Lower lobe of right lung (tissue), 2 donors: ENCODE results near the gene ATG101. TPM values are rescaled to one million over a fixed set of nuclear protein-coding genes. Genes with fewer than 3 reads are reported as not detected.
A peak's percentile ranks its signal among the peaks of the same experiment; 100 is the strongest.

Source experiments
- ATAC-seq, 2 donors: fragments of 200-7000 bp; cut with Tn5 transposase; one replicate each; pipeline ENCODE4 v1.9.1; 2020 to 2022; ENCODE audit warnings: mild to moderate bottlenecking in 2 of 2, moderate library complexity in 2 of 2
- DNase-seq: peaks from one replicate; pipeline ENCODE4 v3.0.0-alpha.2; 2020
- H3K27ac ChIP-seq: fragments of 200-600 bp; one replicate; pipeline ENCODE4 v1.8.0; 2022
- H3K27me3 ChIP-seq: fragments of 200-600 bp; one replicate; pipeline ENCODE4 v1.8.0; 2022; ENCODE audit warnings: low read depth
- H3K36me3 ChIP-seq: fragments of 200-600 bp; one replicate; pipeline ENCODE4 v1.8.0; 2022; ENCODE audit warnings: mild to moderate bottlenecking
- H3K4me1 ChIP-seq: fragments of 200-600 bp; one replicate; pipeline ENCODE4 v1.8.0; 2022
- H3K4me3 ChIP-seq: fragments of 200-600 bp; one replicate; pipeline ENCODE4 v1.8.0; 2022; ENCODE audit warnings: mild to moderate bottlenecking
- H3K9me3 ChIP-seq: fragments of 200-600 bp; one replicate; pipeline ENCODE4 v1.8.0; 2022
- CTCF ChIP-seq: fragments of 200-600 bp; IDR thresholded peaks from one replicate; pipeline ENCODE4 v1.8.0; 2022; ENCODE audit warnings: antibody characterized with exemption, mild to moderate bottlenecking
- intact Hi-C: fragments of 100-400 bp; cut with DNase I; formaldehyde crosslinking; loops from one replicate; pipeline ENCODE4 v1.11.0; 2022
- total RNA-seq: library from RNA; stranded (reverse); fragmentation: NEBNext Ultra II Directional; extraction: Animal tissue kit (Norgen Biotek cat#: 25700); gene quantifications from one replicate; pipeline ENCODE4 v1.2.1, GENCODE V29; 2021
- donor health status: DM: no; HTN: yes; CAD: no; lungs with severe emphysema.

ATG101 gene
- total RNA-seq, 1 donor from 2014 or later = 31.8 TPM

- no peak for DNase-seq
- no peak for TF ChIP-seq CTCF
Measured at GRCh38 chr12:52081263-52081733, 11.5 kb downstream of the ATG101 start.

GRCh38 chr12:52082026-52082668 lies 12.4 kb downstream of the ATG101 start:
- Histone ChIP-seq H3K9me3 (no peaks in the 10 kb centered on the region), H3K4me3 (peak overlapping the region; percentile 49), H3K27ac (peak overlapping the region; percentile 81), H3K4me1 (peaks cover 34% of the 10 kb centered on the region), H3K27me3 (no peaks in the 10 kb centered on the region), H3K36me3 (peaks cover 23% of the 10 kb centered on the region)
- DNase-seq = no peak
- intact Hi-C loops = loop anchor here (5.0 kb wide), 1 partner anchor 55 kb away; no protein-coding TSS in a partner anchor
- ATAC-seq = peak; percentile 53 to 65
- no peak for TF ChIP-seq CTCF

More at GRCh38 chr12:52081263-52081733, 11.5 kb downstream of the ATG101 start:
- peak; percentile 3 to 5 for ATAC-seq
- peak overlapping the region; percentile 49 for H3K4me3 ChIP-seq
- no peaks in the 10 kb centered on the region for H3K9me3 ChIP-seq
- H3K27me3 ChIP-seq = no peaks in the 10 kb centered on the region
- intact Hi-C loops = loop anchor here (5.0 kb wide), 1 partner anchor 54 kb away; no protein-coding TSS in a partner anchor
- H3K27ac ChIP-seq = peak overlapping the region; percentile 81
- peaks cover 31% of the 10 kb centered on the region for H3K36me3 ChIP-seq
- H3K4me1 ChIP-seq = peaks cover 34% of the 10 kb centered on the region

GRCh38 chr12:52082669-52082987 lies 12.8 kb downstream of the ATG101 start:
- Histone ChIP-seq H3K4me3 (no peak overlapping the region), H3K27ac (peak overlapping the region; percentile 81), H3K9me3 (no peaks in the 10 kb centered on the region), H3K36me3 (peaks cover 18% of the 10 kb centered on the region), H3K4me1 (peaks cover 34% of the 10 kb centered on the region), H3K27me3 (no peaks in the 10 kb centered on the region)
- no peak for DNase-seq
- intact Hi-C loops = loop anchor here (5.0 kb wide), 1 partner anchor 55 kb away; no protein-coding TSS in a partner anchor
- no peak for TF ChIP-seq CTCF
- ATAC-seq = no peak

DNA sequence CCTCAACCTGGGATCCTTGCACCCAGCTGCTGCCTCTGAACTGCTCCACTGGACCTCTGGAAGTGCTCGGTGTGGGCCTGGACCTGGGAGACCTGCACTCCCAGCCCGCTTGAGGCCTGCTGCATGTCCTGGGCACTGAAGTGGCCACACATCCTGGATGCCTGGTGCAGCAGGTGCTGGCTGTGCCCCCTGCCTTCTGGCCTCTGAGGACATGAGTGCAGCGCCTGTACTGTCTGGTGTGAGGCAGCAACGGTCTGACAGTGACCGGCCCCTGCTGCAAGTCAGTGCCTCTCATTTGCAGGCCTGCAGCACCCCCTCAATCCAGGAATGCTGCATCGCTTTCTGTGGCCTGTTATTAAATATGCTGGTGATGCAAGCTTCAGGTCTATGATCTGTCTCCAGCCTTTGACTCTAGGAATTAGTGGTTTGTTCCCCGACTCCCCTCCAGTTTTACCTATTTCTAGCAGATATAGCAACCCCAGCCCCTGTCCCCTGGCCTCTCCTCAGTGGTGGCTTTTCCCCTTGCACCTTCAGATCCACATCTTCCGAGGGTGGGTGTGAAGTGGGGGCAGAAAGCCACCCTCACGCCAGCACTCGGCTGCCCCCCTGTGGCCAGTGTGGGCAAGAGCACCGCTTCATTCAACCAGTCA lies 13.3 kb downstream of the ATG101 start:
- intact Hi-C loops = loop anchor here (5.0 kb wide), 1 partner anchor 56 kb away; no protein-coding TSS in a partner anchor
- Histone ChIP-seq H3K27ac (peak overlapping the region; percentile 81), H3K4me3 (no peak overlapping the region), H3K36me3 (peaks cover 13% of the 10 kb centered on the region), H3K27me3 (peaks cover 5% of the 10 kb centered on the region), H3K4me1 (peaks cover 34% of the 10 kb centered on the region), H3K9me3 (no peaks in the 10 kb centered on the region)
- TF ChIP-seq CTCF = peak; percentile 97
- peak; percentile 68 for DNase-seq
- peak; percentile 66 to 68 for ATAC-seq

- H3K36me3 ChIP-seq = peaks cover 8% of the 10 kb centered on the region
- DNase-seq = no peak
- H3K9me3 ChIP-seq = no peaks in the 10 kb centered on the region
- H3K27me3 ChIP-seq = peaks cover 5% of the 10 kb centered on the region
- no peak for TF ChIP-seq CTCF
- H3K27ac ChIP-seq = no peak overlapping the region
- intact Hi-C loops = loop anchor here (5.0 kb wide), 1 partner anchor 56 kb away; no protein-coding TSS in a partner anchor
- H3K4me1 ChIP-seq = peaks cover 34% of the 10 kb centered on the region
- H3K4me3 ChIP-seq = no peak overlapping the region
- no peak for ATAC-seq
Measured at GRCh38 chr12:52083638-52083996, 13.8 kb downstream of the ATG101 start.
